Measurements from ENCODE around the gene TSPAN12. TPM values are rescaled to one million over a fixed set of nuclear protein-coding genes. Genes with fewer than 3 reads are reported as not detected.

Gene TSPAN12
- total and polyA plus RNA-seq, 2 of the 8 experiments (the other 6 are each of a cell fraction or from before 2014, with no cell fraction given): 6.1 to 17.9 TPM

GRCh38 chr7:120799147-120799546 lies 58.8 kb downstream of the TSPAN12 start (continued):
- TF ChIP-seq SP2 (IDR thresholded peaks at IDR 0.05; ENCODE audit: low read length): no peak
- TF ChIP-seq SRF (IDR thresholded peaks at IDR 0.05; ENCODE audit: low read depth, low read length): no peak
- TF ChIP-seq SIRT6 (IDR thresholded peaks at IDR 0.05; ENCODE audit: low read length): no peak
- TF ChIP-seq BACH1 (IDR thresholded peaks at IDR 0.05; ENCODE audit: low read length): no peak
- TF ChIP-seq EGR1 (IDR thresholded peaks at IDR 0.05; ENCODE audit: borderline replicate concordance, low read depth, low read length): no peak

All from H1 (cell line).